Suprapubic skin (tissue), 3 donors: ENCODE results near the gene PITRM1.

Experiments used
- CTCF ChIP-seq, 2 donors: fragments of 200-600 bp in 1 of 2; fragments of 450-650 bp in 1 of 2; sonication (generic) in 1 of 2; IDR thresholded peaks; one replicate each; pipeline ENCODE4 v1.5.1; 2016 to 2019; ENCODE audit warnings: antibody characterized with exemption in 2 of 2, mild to moderate bottlenecking in 1 of 2, moderate library complexity in 1 of 2
- EP300 ChIP-seq: sonication (generic); formaldehyde crosslinking; IDR thresholded peaks from one replicate; pipeline ENCODE4 v1.6.1; 2017; ENCODE audit warnings: antibody characterized with exemption
- POLR2A ChIP-seq, 2 donors: fragments of 450-650 bp; IDR thresholded peaks; one replicate each; pipeline ENCODE4 v1.6.1; 2017; ENCODE audit warnings: antibody characterized with exemption in 2 of 2, mild to moderate bottlenecking in 2 of 2, moderate library complexity in 2 of 2

DNA sequence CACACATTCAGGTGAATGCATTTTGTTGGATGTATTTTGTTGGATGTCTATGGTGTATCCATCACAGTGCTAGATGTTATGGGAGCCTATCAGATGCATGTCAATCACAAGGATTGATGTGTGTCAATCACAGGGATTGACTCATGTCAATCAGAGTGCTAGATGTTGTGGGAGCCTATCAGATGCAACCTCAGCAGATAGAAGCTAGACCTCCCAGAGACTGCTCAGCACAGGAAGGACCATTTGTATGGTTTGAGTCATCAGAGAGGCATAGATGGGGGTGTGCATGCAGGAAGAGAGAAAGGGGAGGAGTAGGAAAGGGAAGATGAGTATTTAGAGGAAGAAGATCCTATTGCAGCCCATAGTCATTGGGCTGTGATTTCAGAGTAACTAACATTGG, 48.3 kb upstream of the PITRM1 start:
- TF ChIP-seq CTCF (IDR thresholded peaks at IDR 0.05) (no peak), EP300 (no peak), POLR2A (IDR thresholded peaks at IDR 0.05) (no peak)
